HG02571 (cell line): ENCODE data around the gene FAM217B.

ENCODE experiments used
- ATAC-seq: cut with Tn5 transposase; IDR thresholded peaks from one replicate; pipeline ENCODE4 v1.9.1; 2021; ENCODE audit warnings: mild to moderate bottlenecking, moderate library complexity; ENCODE audit not compliant: unreplicated experiment

The FAM217B gene

GRCh38 chr20:59972037-59972801, 32.0 kb downstream of the FAM217B start:
- ATAC-seq, result no peak

- ATAC-seq, result no peak
Measured at GRCh38 chr20:59976156-59976782, 36.1 kb downstream of the FAM217B start.

GRCh38 chr20:59977086-59977485, 36.9 kb downstream of the FAM217B start:
- no peak for ATAC-seq

- ATAC-seq, result no peak
Measured at GRCh38 chr20:59983076-59983475, 42.9 kb downstream of the FAM217B start.

- no peak for ATAC-seq
Measured at GRCh38 chr20:59984541-59984940, 44.4 kb downstream of the FAM217B start.

- ATAC-seq, result no peak
Measured at GRCh38 chr20:59985164-59985563, 45.0 kb downstream of the FAM217B start.

- no peak for ATAC-seq
Measured at GRCh38 chr20:59985864-59986263, 45.7 kb downstream of the FAM217B start.

GRCh38 chr20:59987135-59987534, 46.9 kb downstream of the FAM217B start:
- ATAC-seq, result no peak

- ATAC-seq, result no peak
Measured at GRCh38 chr20:59988141-59988540, 48.0 kb downstream of the FAM217B start.

GRCh38 chr20:59992526-59993084, 52.4 kb downstream of the FAM217B start:
- ATAC-seq, result no peak

GRCh38 chr20:59993736-59994430, 53.7 kb downstream of the FAM217B start:
- no peak for ATAC-seq

GRCh38 chr20:59994697-59995122, 54.5 kb downstream of the FAM217B start:
- ATAC-seq, result no peak

- no peak for ATAC-seq
Measured at GRCh38 chr20:59996108-59996507, 55.9 kb downstream of the FAM217B start.

GRCh38 chr20:59997896-59998295, 57.7 kb downstream of the FAM217B start:
- no peak for ATAC-seq
